ENCODE results near the gene PCA3.

DNA sequence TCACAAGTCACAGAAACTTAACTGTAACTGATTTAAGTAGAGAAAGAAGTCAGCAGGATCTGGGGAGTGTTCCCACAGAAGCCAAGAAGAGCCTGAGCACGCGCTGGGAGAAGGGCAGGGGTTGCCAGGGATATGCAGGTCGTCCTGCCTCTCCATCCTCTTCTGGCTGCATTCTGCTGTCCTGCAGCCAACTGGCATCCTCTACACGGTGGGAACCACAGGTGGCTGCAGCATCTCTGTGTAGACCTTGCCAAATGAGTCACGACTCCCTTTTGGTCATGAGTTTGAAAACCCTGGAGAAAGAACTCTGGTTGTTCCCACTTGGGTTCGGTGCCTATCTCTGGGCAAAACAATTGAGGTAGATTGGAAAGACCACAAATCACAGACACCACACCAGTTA, 38.4 kb upstream of the PCA3 start:
- TF ChIP-seq, protein P1, sequence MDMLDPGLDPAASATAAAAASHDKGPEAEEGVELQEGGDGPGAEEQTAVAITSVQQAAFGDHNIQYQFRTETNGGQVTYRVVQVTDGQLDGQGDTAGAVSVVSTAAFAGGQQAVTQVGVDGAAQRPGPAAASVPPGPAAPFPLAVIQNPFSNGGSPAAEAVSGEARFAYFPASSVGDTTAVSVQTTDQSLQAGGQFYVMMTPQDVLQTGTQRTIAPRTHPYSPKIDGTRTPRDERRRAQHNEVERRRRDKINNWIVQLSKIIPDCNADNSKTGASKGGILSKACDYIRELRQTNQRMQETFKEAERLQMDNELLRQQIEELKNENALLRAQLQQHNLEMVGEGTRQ (IDR thresholded peaks at IDR 0.05; ENCODE audit: borderline replicate concordance, low read depth, low read length): no peak
- TF ChIP-seq RCOR1 (conservative IDR thresholded peaks at IDR 0.05; ENCODE audit: low read depth, low read length) (no peak), CTCF (IDR thresholded peaks at IDR 0.05 in 2 of 3, conservative IDR thresholded peaks at IDR 0.05 in 1 of 3; ENCODE audit: control insufficient read depth in 2 of 3, extremely low read depth in 1 of 3, insufficient read depth in 1 of 3, low read depth in 3 of 3, low read length in 3 of 3) (no peak), MXI1 (IDR thresholded peaks at IDR 0.05; ENCODE audit: low read depth, low read length) (no peak), CREB1 (IDR thresholded peaks at IDR 0.05; ENCODE audit: low read depth) (no peak), JUND (IDR thresholded peaks at IDR 0.05; ENCODE audit: low read depth, low read length) (no peak), EP300 (IDR thresholded peaks at IDR 0.05; ENCODE audit: borderline replicate concordance in 1 of 2, control insufficient read depth in 1 of 2, low read depth in 2 of 2, low read length in 2 of 2) (no peak), ZBTB40 (IDR thresholded peaks at IDR 0.05; ENCODE audit: borderline replicate concordance) (no peak), MTA3 (IDR thresholded peaks at IDR 0.05; ENCODE audit: borderline replicate concordance, low read length) (no peak), RAD21 (IDR thresholded peaks at IDR 0.05; ENCODE audit: insufficient read depth, low read depth, low read length) (no peak), TARDBP (IDR thresholded peaks at IDR 0.05; ENCODE audit: borderline replicate concordance) (no peak), MYC (IDR thresholded peaks at IDR 0.05; ENCODE audit: insufficient read depth, insufficient read length, insufficient replicate concordance, low read length, severe bottlenecking) (no peak), SMC3 (IDR thresholded peaks at IDR 0.05; ENCODE audit: borderline replicate concordance, low read length) (no peak)

All from GM12878 (cell line).